Mucosa of descending colon (tissue), 3 donors: ENCODE measurements around the gene SMTNL2. TPM values are rescaled to one million over a fixed set of nuclear protein-coding genes. Genes with fewer than 3 reads are reported as not detected.

Experiments used
- ATAC-seq: fragments of 200-7000 bp; cut with Tn5 transposase; one replicate; pipeline ENCODE4 v1.9.1; 2020; ENCODE audit warnings: mild to moderate bottlenecking, moderate library complexity
- DNase-seq, 3 donors: peaks; one replicate each; pipeline ENCODE4 v3.0.0-alpha.2; 2020
- H3K36me3 ChIP-seq: fragments of 200-600 bp; one replicate; pipeline ENCODE4 v1.8.0; 2021; ENCODE audit warnings: low read depth, mild to moderate bottlenecking
- H3K4me1 ChIP-seq: fragments of 200-600 bp; one replicate; pipeline ENCODE4 v1.8.0; 2021; ENCODE audit warnings: low read depth, mild to moderate bottlenecking
- H3K4me3 ChIP-seq: fragments of 200-600 bp; one replicate; pipeline ENCODE4 v1.8.0; 2021; ENCODE audit warnings: mild to moderate bottlenecking
- H3K9me3 ChIP-seq: fragments of 200-600 bp; one replicate; pipeline ENCODE4 v1.8.0; 2021; ENCODE audit warnings: mild to moderate bottlenecking
- intact Hi-C, 2 donors: fragments of 100-400 bp; cut with DNase I in 1 of 2; cut with micrococcal nuclease in 1 of 2; formaldehyde crosslinking; loops; one replicate each; pipeline versions ENCODE4 v1.11.0 to v1.11.1; 2022; cut with DNase I, micrococcal nuclease
- total RNA-seq, 3 donors: library from RNA; stranded (reverse); fragmentation: NEBNext Ultra II Directional in 2 of 3; extraction: Animal tissue kit (Norgen Biotek cat#: 25700) in 2 of 3; gene quantifications; one replicate each; pipeline versions ENCODE4 v1.2.1 to v1.2.4, GENCODE V29; 2021 to 2023
- TF ChIP-seq, protein P1 (sequence below): fragments of 200-600 bp; IDR thresholded peaks from one replicate; pipeline ENCODE4 v1.8.0; 2022; ENCODE audit warnings: antibody characterized with exemption, mild to moderate bottlenecking
- donor health status: DM: no; HTN: no; CAD: no; lungs with moderate emphysema.
- donor health status: DM: no; HTN: no; CAD: no.
- donor health status: DM: no; HTN: yes; CAD: no.

Gene SMTNL2
- total RNA-seq, 3 donors from 2014 or later = 0.12 to 1.5 (median 1.1) TPM

- peaks cover 19% of the 10 kb centered on the region for H3K4me1 ChIP-seq
- no peaks in the 10 kb centered on the region for H3K36me3 ChIP-seq
- ATAC-seq (no peak), DNase-seq (peak in 1 of 3 donors; percentile 40)
- no peaks in the 10 kb centered on the region for H3K9me3 ChIP-seq
- intact Hi-C loops = no loop called here
- no peak overlapping the region for H3K4me3 ChIP-seq
- TF ChIP-seq, protein P1, sequence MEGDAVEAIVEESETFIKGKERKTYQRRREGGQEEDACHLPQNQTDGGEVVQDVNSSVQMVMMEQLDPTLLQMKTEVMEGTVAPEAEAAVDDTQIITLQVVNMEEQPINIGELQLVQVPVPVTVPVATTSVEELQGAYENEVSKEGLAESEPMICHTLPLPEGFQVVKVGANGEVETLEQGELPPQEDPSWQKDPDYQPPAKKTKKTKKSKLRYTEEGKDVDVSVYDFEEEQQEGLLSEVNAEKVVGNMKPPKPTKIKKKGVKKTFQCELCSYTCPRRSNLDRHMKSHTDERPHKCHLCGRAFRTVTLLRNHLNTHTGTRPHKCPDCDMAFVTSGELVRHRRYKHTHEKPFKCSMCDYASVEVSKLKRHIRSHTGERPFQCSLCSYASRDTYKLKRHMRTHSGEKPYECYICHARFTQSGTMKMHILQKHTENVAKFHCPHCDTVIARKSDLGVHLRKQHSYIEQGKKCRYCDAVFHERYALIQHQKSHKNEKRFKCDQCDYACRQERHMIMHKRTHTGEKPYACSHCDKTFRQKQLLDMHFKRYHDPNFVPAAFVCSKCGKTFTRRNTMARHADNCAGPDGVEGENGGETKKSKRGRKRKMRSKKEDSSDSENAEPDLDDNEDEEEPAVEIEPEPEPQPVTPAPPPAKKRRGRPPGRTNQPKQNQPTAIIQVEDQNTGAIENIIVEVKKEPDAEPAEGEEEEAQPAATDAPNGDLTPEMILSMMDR = no peak
Measured at GRCh38 chr17:4553669-4554068, 30.7 kb upstream of the SMTNL2 start.

- peak; percentile 3 for ATAC-seq
- Histone ChIP-seq H3K9me3 (no peaks in the 10 kb centered on the region), H3K4me3 (peak overlapping the region; percentile 48), H3K36me3 (no peaks in the 10 kb centered on the region), H3K4me1 (peaks cover 26% of the 10 kb centered on the region)
- intact Hi-C loops = no loop called here
- DNase-seq = no peak
- TF ChIP-seq, protein P1 = no peak
Measured at GRCh38 chr17:4554441-4554996, 29.8 kb upstream of the SMTNL2 start.

GRCh38 chr17:4554997-4555799 is 29.1 kb upstream of the SMTNL2 start, which contains the start of gene MYBBP1A:
MYBBP1A (minus strand) TSS chr17:4555384; CDS start chr17:4555324, 60 bp downstream.
- intact Hi-C loops = no loop called here
- H3K4me3 ChIP-seq = peak within 1 kb of the TSS; percentile 48
- H3K4me1 ChIP-seq = peaks cover 26% of the 10 kb centered on the region
- peak; percentile 98 to 99 (median 98) for DNase-seq
- ATAC-seq = peak; percentile 91
- H3K9me3 ChIP-seq = no peaks in the 10 kb centered on the region
- no peaks in the 10 kb centered on the region for H3K36me3 ChIP-seq
- TF ChIP-seq, protein P1 = no peak

DNA sequence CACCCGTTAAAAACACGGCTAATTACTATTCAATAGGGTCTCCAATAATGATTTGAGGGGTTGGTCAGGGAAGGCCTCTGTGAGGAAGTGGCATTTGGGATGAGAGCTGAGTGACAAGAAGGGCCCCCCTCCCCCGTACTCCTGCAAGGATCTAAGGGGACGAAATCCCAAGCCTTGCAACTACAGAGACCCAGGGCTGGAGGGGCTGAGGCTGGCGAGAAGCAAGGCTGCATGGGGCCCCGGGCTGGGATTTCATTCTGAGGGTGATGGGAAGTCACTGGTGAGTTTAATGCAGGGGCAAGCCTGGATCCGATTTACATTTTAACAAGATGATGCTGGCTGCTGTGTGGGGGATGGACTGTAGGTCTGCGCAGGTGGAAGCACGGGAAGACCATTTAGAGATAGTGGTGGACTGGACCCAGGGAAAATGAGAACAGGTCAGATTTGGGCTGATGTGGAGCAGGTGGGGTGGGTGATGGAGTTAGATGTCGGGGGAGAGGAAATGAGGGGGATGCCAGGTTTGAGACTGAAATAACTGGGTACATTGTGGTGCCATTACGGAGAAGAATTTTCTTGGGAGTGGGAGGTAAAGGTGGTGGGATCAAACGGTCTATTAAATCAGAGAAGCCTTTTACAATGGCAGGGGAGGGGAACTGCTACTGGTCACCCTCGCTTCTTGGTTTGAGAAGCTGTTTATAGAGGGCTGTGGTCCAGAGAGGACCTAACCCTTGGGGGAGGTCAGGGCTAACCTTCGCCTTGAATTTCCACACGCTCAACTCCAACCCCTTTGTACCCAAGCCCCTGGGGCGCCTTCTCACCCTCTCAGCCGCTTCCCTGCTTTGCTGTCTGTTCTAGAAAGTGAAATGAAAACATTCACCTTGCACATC is 28.2 kb upstream of the SMTNL2 start:
- TF ChIP-seq, protein P1 = no peak
- intact Hi-C loops = no loop called here
- ATAC-seq = no peak
- Histone ChIP-seq H3K4me3 (peak overlapping the region; percentile 48), H3K4me1 (peaks cover 32% of the 10 kb centered on the region), H3K9me3 (no peaks in the 10 kb centered on the region), H3K36me3 (no peaks in the 10 kb centered on the region)
- DNase-seq = peak in 2 of 3 donors; percentile 29 to 33

- ATAC-seq = no peak
- peak in 1 of 3 donors; percentile 3 for DNase-seq
- H3K4me1 ChIP-seq = peaks cover 38% of the 10 kb centered on the region
Measured at GRCh38 chr17:4556996-4557395, 27.3 kb upstream of the SMTNL2 start.

More at GRCh38 chr17:4556996-4557395, 27.3 kb upstream of the SMTNL2 start:
- intact Hi-C loops = no loop called here
- H3K36me3 ChIP-seq = no peaks in the 10 kb centered on the region
- no peak overlapping the region for H3K4me3 ChIP-seq
- H3K9me3 ChIP-seq = no peaks in the 10 kb centered on the region
- TF ChIP-seq, protein P1 = no peak
